GM12801 (cell line): ENCODE data around the gene IL36RN.

Source experiments
- CTCF ChIP-seq: IDR thresholded peaks from one replicate; pipeline ENCODE4 v1.5.1; 2011; ENCODE audit warnings: control low read depth; ENCODE audit not compliant: insufficient read length; ENCODE audit errors: extremely low read depth

Gene IL36RN

DNA sequence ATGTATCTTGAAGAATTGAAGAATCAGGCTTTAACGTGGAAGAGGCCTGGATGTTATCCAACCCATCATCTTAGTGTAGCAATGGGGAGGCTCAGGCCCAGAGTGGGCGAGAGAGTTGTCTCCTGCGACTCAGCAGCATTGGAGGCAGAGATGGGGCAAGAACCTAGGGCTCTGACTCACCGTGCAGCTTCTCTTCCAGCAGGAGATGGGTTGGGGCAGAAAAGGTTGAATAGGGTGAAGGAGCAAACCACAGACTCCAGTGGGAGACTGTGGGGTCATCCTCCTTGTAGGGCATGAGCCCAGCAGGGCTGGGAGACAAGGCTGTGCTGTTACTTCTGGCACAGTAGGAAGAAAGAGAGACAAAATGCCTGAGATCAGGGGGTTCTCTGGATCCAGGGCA lies 1.4 kb downstream of the IL36RN start:
- TF ChIP-seq CTCF, result no peak

DNA sequence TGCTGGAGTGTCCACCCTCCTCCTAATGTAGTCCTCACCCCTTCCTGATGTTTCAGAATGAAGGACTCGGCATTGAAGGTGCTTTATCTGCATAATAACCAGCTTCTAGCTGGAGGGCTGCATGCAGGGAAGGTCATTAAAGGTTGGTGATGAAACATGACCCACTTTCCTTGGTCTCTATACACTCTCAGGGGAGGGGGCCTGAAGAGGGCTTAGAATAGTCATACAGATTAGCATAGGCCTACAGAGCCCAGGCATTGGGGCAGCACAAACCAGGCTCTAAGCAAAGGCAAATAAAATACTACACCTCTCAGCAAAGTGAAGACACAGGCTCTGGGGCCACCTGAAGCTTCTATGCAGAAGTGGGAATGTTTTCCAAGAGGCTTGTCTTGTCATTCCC lies 1.8 kb downstream of the IL36RN start:
- TF ChIP-seq CTCF, result no peak

GRCh38 chr2:113061241-113061640 lies 2.2 kb downstream of the IL36RN start:
- TF ChIP-seq CTCF, result no peak

- no peak for TF ChIP-seq CTCF
These were observed 3.1 kb downstream of the IL36RN start for GRCh38 chr2:113061896-113062770.

DNA sequence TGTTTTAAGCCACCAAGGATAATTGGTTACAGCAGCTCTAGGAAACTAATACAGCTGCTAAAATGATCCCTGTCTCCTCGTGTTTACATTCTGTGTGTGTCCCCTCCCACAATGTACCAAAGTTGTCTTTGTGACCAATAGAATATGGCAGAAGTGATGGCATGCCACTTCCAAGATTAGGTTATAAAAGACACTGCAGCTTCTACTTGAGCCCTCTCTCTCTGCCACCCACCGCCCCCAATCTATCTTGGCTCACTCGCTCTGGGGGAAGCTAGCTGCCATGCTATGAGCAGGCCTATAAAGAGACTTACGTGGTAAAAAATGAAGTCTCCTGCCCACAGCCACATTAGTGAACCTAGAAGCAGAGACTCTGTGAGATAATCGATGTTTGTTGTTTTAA lies 5.3 kb downstream of the IL36RN start:
- no peak for TF ChIP-seq CTCF

DNA sequence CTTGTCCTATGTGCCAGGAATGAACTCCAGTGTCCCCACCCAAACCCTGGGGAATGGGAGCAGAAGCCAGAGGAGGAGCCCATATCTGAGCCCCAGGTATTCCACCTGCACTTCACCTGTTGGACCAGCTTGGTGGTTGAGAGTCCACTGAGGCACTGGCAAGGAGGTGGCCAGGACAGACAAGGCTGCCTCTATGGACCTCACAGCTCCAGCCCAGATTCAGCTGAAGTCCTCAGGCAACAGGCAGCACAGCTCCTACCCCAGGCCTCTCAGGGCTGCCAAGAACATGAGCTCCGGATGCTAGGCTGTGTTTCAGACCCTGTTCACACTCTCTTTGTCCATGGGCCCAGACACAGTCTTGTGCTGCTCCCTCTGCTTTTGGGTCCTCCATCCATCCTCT lies 5.9 kb downstream of the IL36RN start:
- TF ChIP-seq CTCF, result no peak

DNA sequence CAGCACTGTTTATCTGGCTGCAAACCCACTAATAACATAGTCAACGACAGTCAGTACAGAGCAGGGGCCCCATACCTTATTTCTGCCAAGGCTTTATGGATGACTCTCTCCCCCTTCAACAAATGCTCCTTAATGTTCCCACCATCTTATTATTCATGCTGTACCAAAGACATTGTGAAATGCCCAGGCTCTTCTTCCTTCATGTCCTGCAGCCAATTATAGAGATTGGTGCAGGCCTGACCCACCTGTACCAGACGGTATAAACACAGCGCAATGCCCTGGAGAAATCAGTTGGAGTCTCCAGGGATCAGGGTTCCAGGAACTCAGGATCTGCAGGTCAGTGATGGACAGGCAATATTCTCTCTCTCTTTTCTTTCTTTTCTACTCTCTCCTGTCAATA lies 8.7 kb downstream of the IL36RN start, which contains the start of gene IL1F10:
IL1F10 (plus strand) TSS at position 290 of the 400 bp plus-strand sequence. CDS start 4,769 bp downstream, outside the sequence.
- no peak for TF ChIP-seq CTCF
